Mesothelial cell of epicardium (in vitro differentiated cells): ENCODE measurements around the gene RAX2. TPM values are rescaled to one million over a fixed set of nuclear protein-coding genes. Genes with fewer than 3 reads are reported as not detected.
"Not testable (repeated sequence)": the region's sequence is repeated elsewhere in the genome, so short reads cannot be mapped to it uniquely, and the experiment has no call there.

Experiments
- DNase-seq, 2 experiments: peaks; one replicate each; pipeline ENCODE4 v3.0.0; 2021; ENCODE audit warnings: low spot score in 2 of 2; ENCODE audit not compliant: unreplicated experiment in 2 of 2
- H3K27ac Mint-ChIP-seq: 2 replicates; pipeline ENCODE4 v1.8.0; 2021; ENCODE audit warnings: mixed read lengths
- H3K27me3 Mint-ChIP-seq: 2 replicates; pipeline ENCODE4 v1.8.0; 2021; ENCODE audit warnings: low read depth, mixed read lengths
- H3K36me3 Mint-ChIP-seq: 2 replicates; pipeline ENCODE4 v1.8.0; 2021; ENCODE audit warnings: mixed read lengths
- H3K4me1 Mint-ChIP-seq: 2 replicates; pipeline ENCODE4 v1.8.0; 2021; ENCODE audit warnings: mixed read lengths
- H3K4me3 Mint-ChIP-seq: 2 replicates; pipeline ENCODE4 v1.8.0; 2021; ENCODE audit warnings: mild to moderate bottlenecking, moderate library complexity, mixed read lengths
- H3K9me3 Mint-ChIP-seq: 2 replicates; pipeline ENCODE4 v1.8.0; 2021; ENCODE audit warnings: mixed read lengths
- CTCF ChIP-seq: fragments of 200-600 bp; sonication (generic); IDR thresholded peaks from one replicate; pipeline ENCODE4 v1.5.0; 2021; ENCODE audit warnings: antibody characterized with exemption; ENCODE audit not compliant: unreplicated experiment
- total RNA-seq: library from RNA; stranded (reverse); gene quantifications from 3 replicates; pipeline ENCODE4 v1.2.1, GENCODE V29; 2021

RAX2 gene
- total RNA-seq, 1 donor from 2014 or later: not detected

GRCh38 chr19:3768748-3769099 lies 3.3 kb downstream of the RAX2 start:
- Mint-ChIP-seq H3K27me3 (no peaks in the 10 kb centered on the region), H3K4me1 (peaks cover 5% of the 10 kb centered on the region), H3K27ac (no peak overlapping the region), H3K4me3 (no peak overlapping the region), H3K36me3 (peaks cover 8% of the 10 kb centered on the region), H3K9me3 (no peaks in the 10 kb centered on the region)
- no peak for TF ChIP-seq CTCF
- DNase-seq: no peak

- no peak for TF ChIP-seq CTCF
- H3K9me3 Mint-ChIP-seq: no peaks in the 10 kb centered on the region
- no peak overlapping the region for H3K27ac Mint-ChIP-seq
- no peak for DNase-seq
- H3K4me3 Mint-ChIP-seq: no peak overlapping the region
- peaks cover 5% of the 10 kb centered on the region for H3K4me1 Mint-ChIP-seq
- peaks cover 8% of the 10 kb centered on the region for H3K36me3 Mint-ChIP-seq
- H3K27me3 Mint-ChIP-seq: no peaks in the 10 kb centered on the region
Observed at GRCh38 chr19:3768015-3768747, 3.8 kb downstream of the RAX2 start.

GRCh38 chr19:3767050-3767449 lies 5.0 kb downstream of the RAX2 start:
- Mint-ChIP-seq H3K36me3 (peaks cover 11% of the 10 kb centered on the region), H3K4me3 (no peak overlapping the region), H3K27ac (no peak overlapping the region), H3K9me3 (no peaks in the 10 kb centered on the region), H3K27me3 (no peaks in the 10 kb centered on the region), H3K4me1 (peaks cover 7% of the 10 kb centered on the region)
- TF ChIP-seq CTCF: no peak
- DNase-seq: no peak

GRCh38 chr19:3766520-3766919 lies 5.5 kb downstream of the RAX2 start:
- Mint-ChIP-seq H3K4me3 (no peak overlapping the region), H3K4me1 (peaks cover 10% of the 10 kb centered on the region), H3K27ac (no peak overlapping the region), H3K27me3 (no peaks in the 10 kb centered on the region), H3K36me3 (peaks cover 11% of the 10 kb centered on the region), H3K9me3 (no peaks in the 10 kb centered on the region)
- no peak for DNase-seq
- TF ChIP-seq CTCF: no peak

GRCh38 chr19:3765757-3766156 lies 6.3 kb downstream of the RAX2 start:
- not testable (repeated sequence) for DNase-seq, H3K9me3 Mint-ChIP-seq, H3K27ac Mint-ChIP-seq, H3K4me3 Mint-ChIP-seq, H3K27me3 Mint-ChIP-seq
- Mint-ChIP-seq H3K4me1 (peaks cover 14% of the 10 kb centered on the region), H3K36me3 (peaks cover 11% of the 10 kb centered on the region)

GRCh38 chr19:3765121-3765520 lies 6.9 kb downstream of the RAX2 start:
- Mint-ChIP-seq H3K9me3 (no peaks in the 10 kb centered on the region), H3K36me3 (peaks cover 11% of the 10 kb centered on the region), H3K27ac (no peak overlapping the region), H3K4me3 (no peak overlapping the region), H3K27me3 (no peaks in the 10 kb centered on the region), H3K4me1 (peaks cover 15% of the 10 kb centered on the region)
- TF ChIP-seq CTCF: no peak
- no peak for DNase-seq
